NCI-H187 treated with DMSO at 0.1 percent for 48 hours (cell line): ENCODE results near the gene CLCN1.

ENCODE experiments used
- DNase-seq: peaks from one replicate; lab custom pipeline; 2025; lab: John Stamatoyannopoulos, UW

Gene CLCN1

DNA sequence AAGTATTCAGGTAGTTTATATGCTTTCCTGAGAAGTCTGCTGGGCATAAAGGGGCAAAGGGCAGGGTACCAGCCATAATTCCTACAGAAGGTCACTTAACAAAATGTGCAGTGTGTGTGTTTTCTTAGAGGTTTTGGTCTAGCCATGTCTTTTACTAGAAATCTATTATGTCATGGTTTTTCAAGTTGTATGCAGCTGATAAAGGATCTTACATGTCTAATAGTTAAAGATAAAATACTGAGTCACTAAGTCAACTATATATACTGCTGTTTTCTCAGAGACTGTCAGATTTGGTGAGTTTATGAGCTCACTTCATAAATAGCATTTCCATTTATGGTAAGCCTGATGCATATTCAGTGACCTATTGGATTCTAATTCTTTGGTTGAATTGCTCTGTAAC, 20.0 kb upstream of the CLCN1 start:
- DNase-seq: no peak

- no peak for DNase-seq
Observed at GRCh38 chr7:143296686-143297085, 19.2 kb upstream of the CLCN1 start.

GRCh38 chr7:143299346-143299745, 16.6 kb upstream of the CLCN1 start:
- DNase-seq: no peak

GRCh38 chr7:143299840-143300239, 16.1 kb upstream of the CLCN1 start:
- DNase-seq: no peak

- no peak for DNase-seq
Observed at GRCh38 chr7:143300959-143301935, 14.7 kb upstream of the CLCN1 start.

GRCh38 chr7:143303733-143304132, 12.2 kb upstream of the CLCN1 start:
- DNase-seq: no peak

DNA sequence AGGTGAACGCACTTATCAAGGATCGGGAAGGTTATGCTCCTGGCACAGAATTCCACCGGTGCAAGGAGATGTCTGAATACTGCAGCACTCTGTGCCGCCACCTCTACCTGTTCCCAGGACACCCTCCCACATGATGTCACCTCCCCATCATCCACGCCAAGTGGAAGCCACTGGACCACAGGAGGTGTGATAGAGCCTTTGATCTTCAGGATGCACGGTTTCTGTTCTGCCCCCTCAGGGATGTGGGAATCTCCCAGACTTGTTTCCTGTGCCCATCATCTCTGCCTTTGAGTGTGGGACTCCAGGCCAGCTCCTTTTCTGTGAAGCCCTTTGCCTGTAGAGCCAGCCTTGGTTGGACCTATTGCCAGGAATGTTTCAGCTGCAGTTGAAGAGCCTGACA, 11.0 kb upstream of the CLCN1 start:
- no peak for DNase-seq

DNA sequence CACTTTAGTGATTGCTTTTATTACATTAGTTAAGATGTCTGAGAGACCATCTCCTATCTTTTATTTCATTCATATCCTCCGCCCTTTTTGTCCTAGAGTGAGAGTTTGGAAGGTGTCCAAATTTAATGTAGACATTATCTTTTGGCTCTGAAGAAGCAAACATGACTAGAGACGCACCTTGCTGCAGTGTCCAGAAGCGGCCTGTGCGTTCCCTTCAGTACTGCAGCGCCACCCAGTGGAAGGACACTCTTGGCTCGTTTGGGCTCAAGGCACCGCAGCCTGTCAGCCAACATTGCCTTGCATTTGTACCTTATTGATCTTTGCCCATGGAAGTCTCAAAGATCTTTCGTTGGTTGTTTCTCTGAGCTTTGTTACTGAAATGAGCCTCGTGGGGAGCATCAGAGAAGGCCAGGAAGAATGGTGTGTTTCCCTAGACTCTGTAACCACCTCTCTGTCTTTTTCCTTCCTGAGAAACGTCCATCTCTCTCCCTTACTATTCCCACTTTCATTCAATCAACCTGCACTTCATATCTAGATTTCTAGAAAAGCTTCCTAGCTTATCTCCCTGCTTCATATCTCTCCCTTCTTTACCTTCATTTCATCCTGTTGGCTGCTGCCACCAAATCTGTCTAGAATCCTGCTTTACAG, 10.4 kb upstream of the CLCN1 start:
- no peak for DNase-seq

DNA sequence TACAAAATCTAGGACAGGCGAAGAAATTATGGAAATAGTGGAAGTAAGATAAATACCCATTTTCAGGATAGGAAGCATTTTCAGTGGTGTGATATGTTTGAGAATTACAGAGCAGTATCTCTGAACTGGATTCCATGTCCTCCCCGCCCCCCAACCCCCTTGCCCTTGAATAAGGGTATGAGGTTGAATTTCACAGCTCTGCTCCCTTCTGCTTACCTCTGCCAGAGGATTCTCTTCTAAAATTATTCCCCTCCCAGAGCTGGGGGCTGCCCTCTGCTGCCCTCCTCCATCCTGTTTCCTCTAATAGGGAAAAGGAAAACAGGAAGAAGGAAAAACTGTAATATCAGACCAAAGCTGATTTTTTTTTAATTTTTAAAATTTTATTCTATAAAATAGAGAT, 7.3 kb upstream of the CLCN1 start:
- DNase-seq: no peak

DNA sequence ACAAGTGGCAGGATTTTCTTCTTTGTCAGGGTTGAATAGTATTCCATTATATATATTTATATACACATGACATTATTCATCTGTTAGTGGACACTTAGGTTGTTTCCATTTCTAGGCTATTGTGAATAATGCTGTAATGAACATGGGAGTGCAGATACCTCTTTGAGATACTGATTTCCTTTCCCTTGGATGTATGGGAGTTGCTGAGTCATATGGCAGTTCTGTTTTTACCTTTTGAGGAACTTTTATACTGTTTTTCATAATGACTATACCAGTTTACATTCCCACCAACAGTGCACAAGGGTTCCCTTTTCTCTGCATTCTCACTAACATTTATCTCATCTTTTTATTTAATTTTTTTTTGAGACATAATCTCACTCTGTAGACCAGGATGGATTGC, 1.8 kb upstream of the CLCN1 start:
- DNase-seq: no peak

DNA sequence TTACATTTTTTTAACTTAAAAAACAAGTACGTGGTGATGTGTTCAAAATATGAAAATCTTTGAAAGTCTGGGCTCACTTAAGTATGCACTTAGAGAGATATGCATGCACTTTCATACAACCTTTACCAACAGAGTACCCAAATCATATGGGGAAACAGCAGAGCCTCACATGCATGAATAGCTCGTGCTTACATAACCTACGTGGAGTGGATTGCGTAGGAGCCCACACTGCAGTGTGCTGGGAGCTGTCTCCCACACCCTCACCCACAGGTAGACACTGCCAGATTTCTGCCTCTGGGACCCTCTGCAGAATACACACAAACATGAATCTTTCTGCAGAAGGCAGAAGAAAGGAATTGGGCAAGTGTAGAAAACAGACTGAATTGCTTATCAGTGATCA, 581 bp downstream of the CLCN1 start:
- no peak for DNase-seq

- no peak for DNase-seq
Observed at GRCh38 chr7:143318661-143319060, 2.8 kb downstream of the CLCN1 start.

- no peak for DNase-seq
Observed at GRCh38 chr7:143320620-143321019, 4.7 kb downstream of the CLCN1 start.

GRCh38 chr7:143321242-143321641, 5.3 kb downstream of the CLCN1 start:
- no peak for DNase-seq

GRCh38 chr7:143321734-143322133, 5.8 kb downstream of the CLCN1 start:
- DNase-seq: no peak

- DNase-seq: no peak
Observed at GRCh38 chr7:143322760-143323633, 7.1 kb downstream of the CLCN1 start.

DNA sequence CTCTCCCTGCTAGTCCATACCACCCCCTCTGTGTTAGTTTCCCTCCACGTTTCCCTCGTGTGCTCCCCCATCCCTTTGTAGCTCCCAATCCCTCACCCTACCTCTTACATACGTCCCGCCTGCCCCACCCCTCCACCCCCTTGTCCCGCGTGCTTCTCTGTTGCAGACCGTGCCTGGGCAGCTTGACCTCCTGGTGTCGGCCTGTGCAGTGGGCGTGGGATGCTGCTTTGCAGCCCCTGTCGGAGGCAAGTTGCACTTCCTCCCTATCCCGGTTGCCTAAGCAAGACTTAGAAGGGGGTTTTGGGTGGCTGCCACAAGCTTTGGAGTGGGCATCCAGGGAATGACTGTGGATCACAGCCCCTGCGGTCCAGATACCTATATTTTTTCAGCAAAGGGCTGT, 7.7 kb downstream of the CLCN1 start:
- DNase-seq: no peak

DNA sequence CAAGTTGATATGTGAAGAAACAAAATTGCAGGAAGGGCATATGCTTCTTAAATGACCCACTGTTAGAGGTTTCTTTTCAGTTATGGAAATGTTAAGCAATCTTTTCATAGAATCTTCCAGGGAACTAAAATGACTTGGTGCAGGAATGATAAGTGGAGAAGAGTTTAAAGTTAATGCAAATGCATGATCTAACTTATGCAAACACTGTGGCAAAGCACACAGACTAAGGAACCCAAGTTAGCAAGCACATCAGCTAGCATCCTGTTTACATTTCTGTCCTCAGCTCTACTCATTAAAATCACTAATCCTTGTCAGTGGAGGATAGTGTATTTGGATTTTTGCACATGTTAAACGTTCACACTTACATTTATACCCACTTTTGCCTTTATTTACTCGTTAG, 9.3 kb downstream of the CLCN1 start:
- no peak for DNase-seq

- DNase-seq: no peak
Observed at GRCh38 chr7:143327903-143328302, 12.0 kb downstream of the CLCN1 start.

GRCh38 chr7:143329471-143330170, 13.7 kb downstream of the CLCN1 start:
- no peak for DNase-seq

- DNase-seq: no peak
Observed at GRCh38 chr7:143331179-143331801, 15.4 kb downstream of the CLCN1 start.
